ENCODE measurements around the gene TRIP6.

TRIP6 gene

DNA sequence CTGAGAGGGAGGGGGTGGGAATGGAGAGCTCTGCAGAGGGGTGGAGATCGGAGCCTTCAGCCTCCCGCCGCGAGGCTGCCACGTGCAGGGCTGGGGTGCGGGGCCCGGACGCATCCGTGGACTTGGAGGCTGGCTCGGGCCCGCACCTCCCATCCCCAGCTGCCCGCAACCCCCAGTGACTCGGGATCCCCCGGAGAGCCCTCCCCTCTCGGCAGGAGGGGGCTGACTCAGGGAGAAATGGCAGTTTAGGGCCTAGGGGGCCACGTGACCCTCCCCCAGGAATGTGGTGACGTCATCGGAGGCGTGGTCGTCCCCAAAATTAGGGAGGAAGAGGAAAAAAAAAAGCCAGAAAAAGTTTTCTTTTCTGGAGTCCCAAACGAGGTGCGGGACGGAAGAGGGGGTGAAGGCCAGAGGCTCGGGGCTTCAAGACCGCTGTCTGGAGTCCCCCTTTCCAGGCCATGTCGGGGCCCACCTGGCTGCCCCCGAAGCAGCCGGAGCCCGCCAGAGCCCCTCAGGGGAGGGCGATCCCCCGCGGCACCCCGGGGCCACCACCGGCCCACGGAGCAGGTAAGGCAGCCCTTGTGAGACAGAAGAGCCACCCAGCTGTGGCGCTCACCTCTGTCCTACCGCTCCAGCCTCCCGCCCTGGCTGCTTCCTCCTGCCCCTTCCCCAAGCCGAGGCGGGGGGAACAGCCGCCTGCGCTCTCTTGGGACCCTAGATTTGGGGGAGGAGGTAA lies at the start of gene TRIP6 (continued):
- TF ChIP-seq CTCF (tag by site-specific recombination; IDR thresholded peaks at IDR 0.05), result no peak
- TF ChIP-seq AEBP2 (tag by site-specific recombination; IDR thresholded peaks at IDR 0.05; ENCODE audit: borderline replicate concordance), result no peak; the same call in 1 of the 2 replicates
- peak; percentile 56; the same call in 1 of the 2 replicates for TF ChIP-seq ZSCAN23 (tag by site-specific recombination; IDR thresholded peaks at IDR 0.05)
- no peak for TF ChIP-seq HOXD13 (CRISPR knock-in tag; IDR thresholded peaks at IDR 0.05; ENCODE audit: borderline replicate concordance)
- TF ChIP-seq SCRT1 (tag by site-specific recombination; IDR thresholded peaks at IDR 0.05; ENCODE audit: borderline replicate concordance), result no peak; the same call in 1 of the 2 replicates
- TF ChIP-seq GLIS1 (tag by site-specific recombination; IDR thresholded peaks at IDR 0.05), result peak; percentile 100
- TF ChIP-seq ZNF785 (tag by site-specific recombination; IDR thresholded peaks at IDR 0.05), result no peak
- no peak for TF ChIP-seq ZNF223 (tag by site-specific recombination; IDR thresholded peaks at IDR 0.05)
- TF ChIP-seq, protein P1, sequence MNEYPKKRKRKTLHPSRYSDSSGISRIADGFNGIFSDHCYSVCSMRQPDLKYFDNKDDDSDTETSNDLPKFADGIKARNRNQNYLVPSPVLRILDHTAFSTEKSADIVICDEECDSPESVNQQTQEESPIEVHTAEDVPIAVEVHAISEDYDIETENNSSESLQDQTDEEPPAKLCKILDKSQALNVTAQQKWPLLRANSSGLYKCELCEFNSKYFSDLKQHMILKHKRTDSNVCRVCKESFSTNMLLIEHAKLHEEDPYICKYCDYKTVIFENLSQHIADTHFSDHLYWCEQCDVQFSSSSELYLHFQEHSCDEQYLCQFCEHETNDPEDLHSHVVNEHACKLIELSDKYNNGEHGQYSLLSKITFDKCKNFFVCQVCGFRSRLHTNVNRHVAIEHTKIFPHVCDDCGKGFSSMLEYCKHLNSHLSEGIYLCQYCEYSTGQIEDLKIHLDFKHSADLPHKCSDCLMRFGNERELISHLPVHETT (tag by site-specific recombination; IDR thresholded peaks at IDR 0.05), result peak; percentile 86
- TF ChIP-seq, protein P2, sequence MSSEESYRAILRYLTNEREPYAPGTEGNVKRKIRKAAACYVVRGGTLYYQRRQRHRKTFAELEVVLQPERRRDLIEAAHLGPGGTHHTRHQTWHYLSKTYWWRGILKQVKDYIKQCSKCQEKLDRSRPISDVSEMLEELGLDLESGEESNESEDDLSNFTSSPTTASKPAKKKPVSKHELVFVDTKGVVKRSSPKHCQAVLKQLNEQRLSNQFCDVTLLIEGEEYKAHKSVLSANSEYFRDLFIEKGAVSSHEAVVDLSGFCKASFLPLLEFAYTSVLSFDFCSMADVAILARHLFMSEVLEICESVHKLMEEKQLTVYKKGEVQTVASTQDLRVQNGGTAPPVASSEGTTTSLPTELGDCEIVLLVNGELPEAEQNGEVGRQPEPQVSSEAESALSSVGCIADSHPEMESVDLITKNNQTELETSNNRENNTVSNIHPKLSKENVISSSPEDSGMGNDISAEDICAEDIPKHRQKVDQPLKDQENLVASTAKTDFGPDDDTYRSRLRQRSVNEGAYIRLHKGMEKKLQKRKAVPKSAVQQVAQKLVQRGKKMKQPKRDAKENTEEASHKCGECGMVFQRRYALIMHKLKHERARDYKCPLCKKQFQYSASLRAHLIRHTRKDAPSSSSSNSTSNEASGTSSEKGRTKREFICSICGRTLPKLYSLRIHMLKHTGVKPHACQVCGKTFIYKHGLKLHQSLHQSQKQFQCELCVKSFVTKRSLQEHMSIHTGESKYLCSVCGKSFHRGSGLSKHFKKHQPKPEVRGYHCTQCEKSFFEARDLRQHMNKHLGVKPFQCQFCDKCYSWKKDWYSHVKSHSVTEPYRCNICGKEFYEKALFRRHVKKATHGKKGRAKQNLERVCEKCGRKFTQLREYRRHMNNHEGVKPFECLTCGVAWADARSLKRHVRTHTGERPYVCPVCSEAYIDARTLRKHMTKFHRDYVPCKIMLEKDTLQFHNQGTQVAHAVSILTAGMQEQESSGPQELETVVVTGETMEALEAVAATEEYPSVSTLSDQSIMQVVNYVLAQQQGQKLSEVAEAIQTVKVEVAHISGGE (tag by site-specific recombination; conservative IDR thresholded peaks at IDR 0.05; ENCODE audit: low read depth), result no peak; the same call in 1 of the 2 replicates
- peak; percentile 78 for TF ChIP-seq ZBTB48 (tag by site-specific recombination; IDR thresholded peaks at IDR 0.05)
- no peak for TF ChIP-seq ZNF114 (tag by site-specific recombination; IDR thresholded peaks at IDR 0.05)
- 0 out of 2 replicates have a peak, but pooled peaks have one; percentile 11 for TF ChIP-seq ZNF580 (tag by site-specific recombination; IDR thresholded peaks at IDR 0.05)
- no peak for TF ChIP-seq ZFP3 (tag by site-specific recombination; IDR thresholded peaks at IDR 0.05; ENCODE audit: low read depth)
- 0 out of 2 replicates have a peak, but pooled peaks have one; percentile 7 for TF ChIP-seq ZNF664 (tag by site-specific recombination; IDR thresholded peaks at IDR 0.05)
- 0 out of 2 replicates have a peak, but pooled peaks have one; percentile 8 for TF ChIP-seq GFI1B (tag by site-specific recombination; IDR thresholded peaks at IDR 0.05)
- TF ChIP-seq ZNF202 (tag by site-specific recombination; IDR thresholded peaks at IDR 0.05; ENCODE audit: borderline replicate concordance), result no peak
- TF ChIP-seq ZSCAN30 (tag by site-specific recombination; IDR thresholded peaks at IDR 0.05), result no peak; the same call in none of the 2 replicates
- TF ChIP-seq, protein P3, sequence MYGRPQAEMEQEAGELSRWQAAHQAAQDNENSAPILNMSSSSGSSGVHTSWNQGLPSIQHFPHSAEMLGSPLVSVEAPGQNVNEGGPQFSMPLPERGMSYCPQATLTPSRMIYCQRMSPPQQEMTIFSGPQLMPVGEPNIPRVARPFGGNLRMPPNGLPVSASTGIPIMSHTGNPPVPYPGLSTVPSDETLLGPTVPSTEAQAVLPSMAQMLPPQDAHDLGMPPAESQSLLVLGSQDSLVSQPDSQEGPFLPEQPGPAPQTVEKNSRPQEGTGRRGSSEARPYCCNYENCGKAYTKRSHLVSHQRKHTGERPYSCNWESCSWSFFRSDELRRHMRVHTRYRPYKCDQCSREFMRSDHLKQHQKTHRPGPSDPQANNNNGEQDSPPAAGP (tag by site-specific recombination; IDR thresholded peaks at IDR 0.05), result peak; percentile 95
- no peak for TF ChIP-seq ZNF16 (tag by site-specific recombination; IDR thresholded peaks at IDR 0.05; ENCODE audit: low read depth)
- no peak for TF ChIP-seq ZNF433 (tag by site-specific recombination; IDR thresholded peaks at IDR 0.05; ENCODE audit: low read depth)
- TF ChIP-seq KLF1 (tag by site-specific recombination; IDR thresholded peaks at IDR 0.05), result peak; percentile 75
- peak; percentile 61; the same call in 1 of the 2 replicates for TF ChIP-seq BCL11A (tag by site-specific recombination; IDR thresholded peaks at IDR 0.05; ENCODE audit: low read depth)
- TF ChIP-seq ZNF558 (tag by site-specific recombination; IDR thresholded peaks at IDR 0.05), result peak; percentile 74; the same call in 1 of the 2 replicates
- peak; percentile 97 for TF ChIP-seq SP7 (tag by site-specific recombination; IDR thresholded peaks at IDR 0.05)
- TF ChIP-seq, protein P4, sequence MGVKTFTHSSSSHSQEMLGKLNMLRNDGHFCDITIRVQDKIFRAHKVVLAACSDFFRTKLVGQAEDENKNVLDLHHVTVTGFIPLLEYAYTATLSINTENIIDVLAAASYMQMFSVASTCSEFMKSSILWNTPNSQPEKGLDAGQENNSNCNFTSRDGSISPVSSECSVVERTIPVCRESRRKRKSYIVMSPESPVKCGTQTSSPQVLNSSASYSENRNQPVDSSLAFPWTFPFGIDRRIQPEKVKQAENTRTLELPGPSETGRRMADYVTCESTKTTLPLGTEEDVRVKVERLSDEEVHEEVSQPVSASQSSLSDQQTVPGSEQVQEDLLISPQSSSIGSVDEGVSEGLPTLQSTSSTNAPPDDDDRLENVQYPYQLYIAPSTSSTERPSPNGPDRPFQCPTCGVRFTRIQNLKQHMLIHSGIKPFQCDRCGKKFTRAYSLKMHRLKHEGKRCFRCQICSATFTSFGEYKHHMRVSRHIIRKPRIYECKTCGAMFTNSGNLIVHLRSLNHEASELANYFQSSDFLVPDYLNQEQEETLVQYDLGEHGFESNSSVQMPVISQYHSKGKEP (tag by site-specific recombination; IDR thresholded peaks at IDR 0.05), result no peak; the same call in 1 of the 2 replicates
